Heart right ventricle (tissue), 16 donors: Measurements from ENCODE around the gene MTCL1. TPM values are rescaled to one million over a fixed set of nuclear protein-coding genes. Genes with fewer than 3 reads are reported as not detected.

ENCODE experiments used
- ATAC-seq, 8 donors: fragments of 200-7000 bp; cut with Tn5 transposase; one replicate each; pipeline ENCODE4 v1.9.1; 2020; ENCODE audit warnings: mild to moderate bottlenecking in 8 of 8, moderate library complexity in 8 of 8, moderate number of reproducible peaks in 1 of 8
- DNase-seq, 2 donors: peaks; one replicate each; pipeline ENCODE4 v3.0.0-alpha.2; 2020
- H3K27ac ChIP-seq, 10 donors: fragments of 200-600 bp; sonication (generic) in 2 of 10; one replicate each; pipeline versions ENCODE4 v1.5.0 to v1.8.0; 2020 to 2022; ENCODE audit warnings: mild to moderate bottlenecking in 3 of 10
- H3K27me3 ChIP-seq, 7 donors: fragments of 200-600 bp; one replicate each; pipeline ENCODE4 v1.8.0; 2021 to 2022; ENCODE audit warnings: mild to moderate bottlenecking in 2 of 7
- H3K36me3 ChIP-seq, 9 donors: fragments of 200-600 bp; sonication (generic) in 1 of 9; one replicate each; pipeline versions ENCODE4 v1.5.0 to v1.8.0; 2020 to 2022; ENCODE audit warnings: mild to moderate bottlenecking in 2 of 9
- H3K4me1 ChIP-seq, 9 donors: fragments of 200-600 bp; sonication (generic) in 1 of 9; one replicate each; pipeline versions ENCODE4 v1.5.0 to v1.8.0; 2020 to 2022; ENCODE audit warnings: mild to moderate bottlenecking in 4 of 9
- H3K4me3 ChIP-seq, 10 donors: fragments of 200-600 bp; sonication (generic) in 2 of 10; one replicate each; pipeline versions ENCODE4 v1.5.0 to v1.8.0; 2020 to 2022; ENCODE audit warnings: mild to moderate bottlenecking in 7 of 10, moderate library complexity in 2 of 10
- H3K9me3 ChIP-seq, 11 donors: fragments of 200-600 bp in 10 of 11; sonication (generic) in 2 of 11; one replicate each; pipeline versions ENCODE4 v1.5.0 to v1.8.0; 2013 to 2022; ENCODE audit warnings: mild to moderate bottlenecking in 2 of 11, control low read depth in 1 of 11, moderate library complexity in 1 of 11
- whole genome bisulfite sequencing, 2 donors: extraction: QIAGEN DNeasy Blood & Tissue Kit; methylation state at CpG; one replicate each; pipeline ENCODE4 v1.1.7; 2013; ENCODE audit warnings: inconsistent platforms in 1 of 2; 5-methylcytosine and 5-hydroxymethylcytosine counted together
- intact Hi-C, 10 donors: fragments of 100-400 bp; cut with DNase I; formaldehyde crosslinking; loops; one replicate each; pipeline versions ENCODE4 v1.11.1 to v1.14.2; 2022
- polyA plus RNA-seq, 2 donors: library from polyadenylated mRNA; stranded (reverse); fragments of 200-250 nt; gene quantifications; one replicate each; pipeline ENCODE4 v1.2.3, GENCODE V29; 2013
- total RNA-seq, 10 donors: library from RNA; stranded (reverse); fragmentation: NEBNext Ultra II Directional in 3 of 10; extraction: Animal tissue kit (Norgen Biotek cat#: 25700) in 3 of 10; gene quantifications; one replicate each; pipeline versions ENCODE4 v1.2.1 to v1.2.4, GENCODE V29; 2021 to 2023
- TF ChIP-seq, protein P1 (sequence below), 9 donors: fragments of 200-600 bp; sonication (generic) in 2 of 9; IDR thresholded peaks; one replicate each; pipeline versions ENCODE4 v1.5.0 to v1.8.0; 2021 to 2022; ENCODE audit warnings: antibody characterized with exemption in 9 of 9, mild to moderate bottlenecking in 5 of 9, moderate library complexity in 1 of 9
- donor health status: Arrhythmogenic right ventricular cardiomyopathy.
- donor health status: ischemic (EF 13 %, LVEDD 7.1; RV severe dilation, severe dysfunction).
- donor health status: healthy with polysubstance abuse.
- donor health status: DM: no; HTN: yes; CAD: no.
- donor health status: DM: no; HTN: no; CAD: no.
- donor health status: ischemic (EF 25% LVEDD 6.9; RV normal size, moderate dysfunction).
- donor health status: ischemic (EF 25% LVEDD 5.7; RV mildly dilated, moderate dysfunction).
- donor health status: healthy.
- donor health status: DM: yes; HTN: yes; CAD: no.
- donor health status: Ischemic cardiomyopathy.
- donor health status: ischemic (EF 35%, LVEDD 5.7; RV mildly dilated, moderate dysfunction).
- donor health status: nonischemic (EF 11% LVEDD 7.7; RV severe dilation, severe dysfunction).
- donor health status: DM: yes; HTN: yes; CAD: no.
- donor health status: PGD.
- donor health status: ischemic (EF 29% LVEDD 5.4; RV normal size, mild dysfunction).
- donor health status: nonischemic (EF 23%, LVEDD 6.1; RV moderate dilation, normal function).

Gene MTCL1
- total and polyA plus RNA-seq, 12 donors = 1.9 to 17.2 (median 8.8) TPM

DNA sequence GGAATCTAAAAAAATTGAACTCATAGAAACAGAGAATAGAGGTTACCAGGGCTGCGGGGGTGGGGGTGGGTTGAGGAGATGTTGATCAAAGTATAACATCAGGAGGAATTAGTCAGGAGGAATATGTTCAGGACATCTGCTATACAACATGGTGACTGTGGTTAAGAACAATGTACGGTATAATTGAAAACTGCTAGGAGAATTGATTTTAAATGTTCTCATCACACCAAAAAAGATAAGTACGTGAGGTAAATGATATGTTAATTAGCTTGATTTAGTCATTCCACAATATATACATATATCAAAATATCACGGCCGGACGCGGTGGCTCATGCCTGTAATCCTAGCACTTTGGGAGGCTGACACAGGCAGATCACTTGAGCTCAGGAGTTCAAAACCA lies 140.2 kb downstream of the MTCL1 start:
- intact Hi-C loops = no loop called here
- peaks cover 0 to 23% (median 7%) of the 10 kb centered on the region in 9 donors for H3K4me1 ChIP-seq
- H3K9me3 ChIP-seq = peaks cover 0 to 5% (median 0%) of the 10 kb centered on the region in 11 donors
- 91 to 94% methylated on average over 7 of the region's 7 CpGs for WGBS, 2 donors
- TF ChIP-seq, protein P1, sequence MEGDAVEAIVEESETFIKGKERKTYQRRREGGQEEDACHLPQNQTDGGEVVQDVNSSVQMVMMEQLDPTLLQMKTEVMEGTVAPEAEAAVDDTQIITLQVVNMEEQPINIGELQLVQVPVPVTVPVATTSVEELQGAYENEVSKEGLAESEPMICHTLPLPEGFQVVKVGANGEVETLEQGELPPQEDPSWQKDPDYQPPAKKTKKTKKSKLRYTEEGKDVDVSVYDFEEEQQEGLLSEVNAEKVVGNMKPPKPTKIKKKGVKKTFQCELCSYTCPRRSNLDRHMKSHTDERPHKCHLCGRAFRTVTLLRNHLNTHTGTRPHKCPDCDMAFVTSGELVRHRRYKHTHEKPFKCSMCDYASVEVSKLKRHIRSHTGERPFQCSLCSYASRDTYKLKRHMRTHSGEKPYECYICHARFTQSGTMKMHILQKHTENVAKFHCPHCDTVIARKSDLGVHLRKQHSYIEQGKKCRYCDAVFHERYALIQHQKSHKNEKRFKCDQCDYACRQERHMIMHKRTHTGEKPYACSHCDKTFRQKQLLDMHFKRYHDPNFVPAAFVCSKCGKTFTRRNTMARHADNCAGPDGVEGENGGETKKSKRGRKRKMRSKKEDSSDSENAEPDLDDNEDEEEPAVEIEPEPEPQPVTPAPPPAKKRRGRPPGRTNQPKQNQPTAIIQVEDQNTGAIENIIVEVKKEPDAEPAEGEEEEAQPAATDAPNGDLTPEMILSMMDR (IDR thresholded peaks at IDR 0.05) = no peak
- no peak for DNase-seq
- peaks cover 0 to 4% (median 0%) of the 10 kb centered on the region in 7 donors for H3K27me3 ChIP-seq
- H3K27ac ChIP-seq = no peak overlapping the region
- no peak overlapping the region for H3K4me3 ChIP-seq
- no peak for ATAC-seq
- H3K36me3 ChIP-seq = no peaks in the 10 kb centered on the region

DNA sequence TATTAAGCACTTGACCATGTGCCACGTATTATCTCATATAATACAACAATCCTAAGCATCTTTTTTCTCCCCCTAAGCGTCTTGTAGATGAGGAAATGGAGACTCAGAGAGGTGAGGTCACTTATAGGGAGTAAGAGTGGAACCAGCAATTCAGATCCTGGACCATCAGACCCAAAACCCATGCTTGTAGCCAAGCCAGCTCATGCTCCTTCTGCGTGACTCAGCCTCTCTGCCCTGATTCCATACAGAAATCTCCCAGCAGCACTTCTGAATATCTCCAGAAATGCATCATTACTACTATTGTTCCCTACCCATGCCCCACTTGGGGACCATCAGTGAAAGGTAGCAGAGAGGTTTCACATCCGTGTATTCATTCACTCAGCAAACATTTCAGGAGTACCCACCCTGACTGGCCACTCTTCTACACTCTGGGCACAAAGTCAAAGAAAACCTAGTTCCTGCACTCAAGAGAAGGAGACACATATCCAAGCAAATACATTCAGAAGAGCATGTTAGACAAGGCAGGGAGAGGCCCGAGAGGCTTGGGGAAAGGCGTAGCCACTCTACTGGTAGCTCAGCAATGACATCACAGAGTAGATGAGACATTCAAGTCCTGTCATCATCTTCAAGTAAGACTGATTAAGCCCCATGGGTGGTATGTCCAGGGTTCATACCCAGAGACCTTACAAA lies 141.9 kb downstream of the MTCL1 start:
- no peak overlapping the region for H3K4me3 ChIP-seq
- H3K27me3 ChIP-seq = peaks cover 0 to 4% (median 0%) of the 10 kb centered on the region in 7 donors
- H3K36me3 ChIP-seq = no peaks in the 10 kb centered on the region
- intact Hi-C loops = no loop called here
- TF ChIP-seq, protein P1 (IDR thresholded peaks at IDR 0.05) = no peak
- WGBS, 2 donors = 61 to 72% methylated on average over 6 of the region's 6 CpGs
- peaks cover 0 to 7% (median 0%) of the 10 kb centered on the region in 11 donors for H3K9me3 ChIP-seq
- no peak for DNase-seq
- peaks cover 0 to 23% (median 7%) of the 10 kb centered on the region in 9 donors for H3K4me1 ChIP-seq
- ATAC-seq = peak in 6 of 8 donors; percentile 11 to 55 (median 24)
- no peak overlapping the region for H3K27ac ChIP-seq

DNA sequence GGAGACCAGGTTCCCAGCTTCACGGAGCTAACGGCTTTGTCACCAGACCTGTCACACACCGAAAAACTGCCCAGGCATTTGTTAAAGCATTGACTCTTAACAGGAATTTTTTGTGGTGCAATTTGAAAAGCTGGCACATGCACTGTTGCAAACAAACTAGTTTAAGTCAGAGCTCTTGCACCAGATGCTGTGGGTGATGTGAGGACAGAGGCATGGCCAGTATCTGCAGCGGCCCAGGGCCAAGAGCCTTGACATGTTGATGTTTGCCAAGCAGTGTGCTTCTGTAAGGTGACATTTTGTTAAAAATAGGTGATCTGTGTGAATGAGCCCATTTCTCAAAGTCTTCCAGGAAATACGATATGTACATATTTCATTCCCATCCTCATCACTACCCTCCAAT lies 142.5 kb downstream of the MTCL1 start:
- TF ChIP-seq, protein P1 (IDR thresholded peaks at IDR 0.05) = no peak
- peaks cover 0 to 7% (median 0%) of the 10 kb centered on the region in 11 donors for H3K9me3 ChIP-seq
- intact Hi-C loops = no loop called here
- no peak overlapping the region for H3K27ac ChIP-seq
- ATAC-seq = peak in 7 of 8 donors; percentile 52 to 89 (median 80)
- H3K36me3 ChIP-seq = no peaks in the 10 kb centered on the region
- peaks cover 0 to 23% (median 7%) of the 10 kb centered on the region in 9 donors for H3K4me1 ChIP-seq
- DNase-seq = peak; percentile 26 to 40
- no peak overlapping the region for H3K4me3 ChIP-seq
- WGBS, 2 donors = 38 to 47% methylated on average over 5 of the region's 5 CpGs
- peaks cover 0 to 4% (median 0%) of the 10 kb centered on the region in 7 donors for H3K27me3 ChIP-seq

DNA sequence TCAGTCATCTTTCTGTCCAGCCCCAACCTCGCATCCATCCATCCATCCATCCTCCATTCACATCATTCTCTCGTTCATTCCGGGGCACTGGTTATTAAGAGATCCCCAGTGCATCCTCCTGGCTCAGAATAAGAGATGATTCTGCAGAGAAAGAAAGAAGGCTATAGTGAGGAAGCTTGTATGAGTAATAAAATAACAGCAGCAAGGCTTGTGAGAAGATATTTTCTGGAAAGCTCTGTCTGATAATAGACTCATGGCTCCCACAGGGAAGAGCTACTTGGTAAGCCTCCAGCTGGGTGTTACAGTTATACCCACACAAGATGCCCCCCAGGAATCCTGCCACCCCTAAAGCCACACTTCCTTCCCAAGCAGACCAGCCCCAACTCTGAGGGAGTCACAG lies 143.2 kb downstream of the MTCL1 start:
- Histone ChIP-seq H3K9me3 (peaks cover 0 to 7% (median 0%) of the 10 kb centered on the region in 11 donors), H3K27ac (no peak overlapping the region), H3K4me3 (no peak overlapping the region), H3K27me3 (peaks cover 0 to 4% (median 0%) of the 10 kb centered on the region in 7 donors), H3K36me3 (no peaks in the 10 kb centered on the region), H3K4me1 (peaks cover 0 to 23% (median 7%) of the 10 kb centered on the region in 9 donors)
- no peak for DNase-seq
- intact Hi-C loops = no loop called here
- TF ChIP-seq, protein P1 (IDR thresholded peaks at IDR 0.05) = no peak
- ATAC-seq = no peak
- 84 to 89% methylated on average over 3 of the region's 3 CpGs for WGBS, 2 donors
